Thoracic aorta (tissue), 2 donors: Measurements from ENCODE around the gene IQCE. TPM values are rescaled to one million over a fixed set of nuclear protein-coding genes. Genes with fewer than 3 reads are reported as not detected.
"Not testable (repeated sequence)": the region's sequence is repeated elsewhere in the genome, so short reads cannot be mapped to it uniquely, and the experiment has no call there.

Experiments
- ATAC-seq: fragments of 150-250 bp; one replicate; pipeline ENCODE4 v1.8.0; 2017; ENCODE audit warnings: low read depth; ENCODE audit not compliant: insufficient number of reproducible peaks, low FRiP score
- DNase-seq: peaks from one replicate; pipeline ENCODE4 v3.0.0-alpha.2; 2020; ENCODE audit warnings: low spot score
- H3K27ac ChIP-seq, 2 donors: fragments of 200-600 bp; sonication (generic); 1 replicate in 1 of 2; 2 replicates in 1 of 2; pipeline ENCODE4 v1.5.1; 2016; ENCODE audit warnings: mild to moderate bottlenecking in 2 of 2, moderate library complexity in 2 of 2
- H3K27me3 ChIP-seq: fragments of 200-600 bp; sonication (generic); replicated peaks from 2 replicates; pipeline ENCODE4 v1.6.0; 2016; ENCODE audit warnings: mild to moderate bottlenecking; ENCODE audit not compliant: insufficient read depth
- H3K36me3 ChIP-seq: fragments of 200-600 bp; sonication (generic); one replicate; pipeline ENCODE4 v1.5.1; 2016
- H3K4me1 ChIP-seq, 2 donors: fragments of 200-600 bp; sonication (generic); 1 replicate in 1 of 2; 2 replicates in 1 of 2; pipeline versions ENCODE4 v1.5.1 to v1.6.0; 2016; ENCODE audit warnings: low read depth in 2 of 2, mild to moderate bottlenecking in 1 of 2; ENCODE audit not compliant: control insufficient read depth in 1 of 2
- H3K4me3 ChIP-seq: fragments of 200-600 bp; sonication (generic); 2 replicates; pipeline ENCODE4 v1.5.1; 2016; ENCODE audit warnings: mild to moderate bottlenecking
- H3K9me3 ChIP-seq: fragments of 200-600 bp; sonication (generic); 2 replicates; pipeline ENCODE4 v1.5.1; 2016
- total RNA-seq, 2 donors: library from RNA; depleted of rRNA; stranded (reverse); fragments of >200 nt; gene quantifications; one replicate each; pipeline versions ENCODE4 v1.1.0 to v1.2.3, GENCODE V29; 2016
- TF ChIP-seq, protein P1 (sequence below): fragments of 200-600 bp; sonication (generic); IDR thresholded peaks from one replicate; pipeline ENCODE4 v1.5.1; 2019; ENCODE audit warnings: antibody characterized with exemption

The IQCE gene
- total RNA-seq, 2 donors from 2014 or later, result 10.6 to 40.1 TPM

DNA sequence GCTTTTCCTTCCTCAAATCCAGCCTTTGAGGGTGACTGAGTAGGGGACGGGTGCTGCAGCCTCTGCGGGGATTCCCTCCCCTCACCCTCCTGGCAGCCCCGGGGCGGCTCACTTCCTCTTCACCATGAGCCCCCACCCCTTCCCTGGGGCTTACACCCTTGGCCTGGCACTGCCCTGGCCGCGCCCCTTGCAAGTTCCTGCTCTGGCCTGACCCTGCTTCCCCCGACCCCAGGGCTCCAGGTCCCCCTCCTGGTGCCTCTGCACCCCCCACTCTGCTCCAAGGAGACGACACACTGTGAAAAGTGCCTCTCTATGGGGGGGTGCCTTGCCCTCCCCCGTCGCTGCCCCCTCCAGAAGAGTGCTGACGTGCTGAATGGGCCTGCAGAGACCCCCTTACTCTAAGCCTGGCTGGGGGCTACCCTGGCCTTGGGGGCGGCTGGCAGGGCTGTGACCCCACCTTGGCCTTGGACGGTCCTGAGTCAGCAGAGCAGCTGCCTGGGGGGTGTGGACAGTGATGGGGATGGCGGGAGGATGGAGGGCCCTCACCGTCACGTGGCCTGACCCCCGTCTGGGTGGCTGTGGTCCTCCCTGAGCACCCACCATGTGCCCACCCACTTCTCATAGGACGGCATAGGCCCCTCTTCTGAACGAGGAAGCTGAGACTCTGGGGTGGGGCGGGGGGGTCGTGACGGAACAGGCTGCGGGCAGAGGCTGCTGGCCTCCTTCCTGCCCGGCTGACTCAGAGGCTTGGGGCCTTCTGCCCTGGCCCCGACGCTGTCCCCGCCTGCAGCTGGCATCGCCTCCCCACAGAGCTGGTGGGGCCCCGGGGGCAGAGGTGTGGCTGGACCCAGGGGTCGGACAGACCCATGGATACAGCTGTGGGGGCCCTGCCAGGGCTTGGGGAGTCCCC is 29.4 kb upstream of the IQCE start:
- H3K36me3 ChIP-seq, result no peaks in the 10 kb centered on the region
- H3K9me3 ChIP-seq, result no peaks in the 10 kb centered on the region
- ATAC-seq, result no peak
- DNase-seq, result no peak
- no peaks in the 10 kb centered on the region for H3K27me3 ChIP-seq
- TF ChIP-seq, protein P1, sequence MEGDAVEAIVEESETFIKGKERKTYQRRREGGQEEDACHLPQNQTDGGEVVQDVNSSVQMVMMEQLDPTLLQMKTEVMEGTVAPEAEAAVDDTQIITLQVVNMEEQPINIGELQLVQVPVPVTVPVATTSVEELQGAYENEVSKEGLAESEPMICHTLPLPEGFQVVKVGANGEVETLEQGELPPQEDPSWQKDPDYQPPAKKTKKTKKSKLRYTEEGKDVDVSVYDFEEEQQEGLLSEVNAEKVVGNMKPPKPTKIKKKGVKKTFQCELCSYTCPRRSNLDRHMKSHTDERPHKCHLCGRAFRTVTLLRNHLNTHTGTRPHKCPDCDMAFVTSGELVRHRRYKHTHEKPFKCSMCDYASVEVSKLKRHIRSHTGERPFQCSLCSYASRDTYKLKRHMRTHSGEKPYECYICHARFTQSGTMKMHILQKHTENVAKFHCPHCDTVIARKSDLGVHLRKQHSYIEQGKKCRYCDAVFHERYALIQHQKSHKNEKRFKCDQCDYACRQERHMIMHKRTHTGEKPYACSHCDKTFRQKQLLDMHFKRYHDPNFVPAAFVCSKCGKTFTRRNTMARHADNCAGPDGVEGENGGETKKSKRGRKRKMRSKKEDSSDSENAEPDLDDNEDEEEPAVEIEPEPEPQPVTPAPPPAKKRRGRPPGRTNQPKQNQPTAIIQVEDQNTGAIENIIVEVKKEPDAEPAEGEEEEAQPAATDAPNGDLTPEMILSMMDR, result no peak
- no peak overlapping the region for H3K4me3 ChIP-seq
- peak overlapping the region; percentile 34 to 66 for H3K27ac ChIP-seq
- peaks cover 6 to 19% of the 10 kb centered on the region in 2 donors for H3K4me1 ChIP-seq

GRCh38 chr7:2530071-2530987 is 28.4 kb upstream of the IQCE start:
- H3K27ac ChIP-seq, result peak overlapping the region in 1 of 2 donors; percentile 46
- no peaks in the 10 kb centered on the region for H3K27me3 ChIP-seq

DNA sequence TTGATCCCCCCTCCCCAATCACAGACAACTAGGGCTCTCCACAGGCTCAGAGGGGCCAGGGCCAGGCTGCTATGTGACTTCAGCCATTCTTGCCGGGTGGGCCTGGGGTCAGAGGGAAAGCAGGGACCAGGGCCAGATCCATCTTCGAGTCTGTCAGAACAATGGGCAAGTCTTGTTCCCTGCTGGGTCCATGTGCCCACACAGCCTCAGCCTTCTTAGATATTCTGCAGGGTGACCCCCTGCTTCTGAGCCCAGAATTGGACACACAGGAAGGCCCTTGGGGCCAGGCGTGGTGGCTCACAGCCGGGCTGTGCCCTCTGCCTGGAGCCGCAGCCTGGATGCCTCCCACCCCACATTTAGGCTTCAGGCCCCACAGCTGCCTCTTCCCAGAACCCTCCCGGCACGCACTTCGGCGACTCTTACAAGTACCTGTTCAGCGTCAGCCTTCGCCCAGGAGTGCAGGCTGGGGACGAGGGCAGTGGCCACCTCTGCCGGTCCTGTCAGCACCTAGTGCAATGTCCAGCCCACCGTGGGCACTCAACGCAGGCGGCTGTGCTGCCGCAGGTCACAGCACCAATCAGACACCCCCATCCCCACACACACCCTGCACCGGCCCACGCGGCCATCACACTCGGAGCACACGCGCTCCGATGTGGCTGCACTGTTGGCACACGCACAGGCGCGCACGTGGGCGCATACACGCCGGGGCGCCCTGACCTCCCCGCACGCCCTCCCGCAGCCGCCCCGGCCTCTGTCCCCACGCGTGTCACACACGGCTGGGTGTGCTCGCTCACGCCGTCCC is 27.6 kb upstream of the IQCE start:
- not testable (repeated sequence) for ATAC-seq, H3K27me3 ChIP-seq, H3K27ac ChIP-seq, H3K36me3 ChIP-seq, H3K4me3 ChIP-seq, DNase-seq, H3K9me3 ChIP-seq
- peaks cover 6 to 19% of the 10 kb centered on the region in 2 donors for H3K4me1 ChIP-seq

More at GRCh38 chr7:2530071-2530987, 28.4 kb upstream of the IQCE start:
- ATAC-seq (no peak), DNase-seq (no peak)
- TF ChIP-seq, protein P1, result no peak
- no peaks in the 10 kb centered on the region for H3K9me3 ChIP-seq
- H3K4me3 ChIP-seq, result no peak overlapping the region
- no peaks in the 10 kb centered on the region for H3K36me3 ChIP-seq
- H3K4me1 ChIP-seq, result peaks cover 6 to 19% of the 10 kb centered on the region in 2 donors

GRCh38 chr7:2531796-2532110 is 27.0 kb upstream of the IQCE start:
- H3K27me3 ChIP-seq, H3K4me3 ChIP-seq, ATAC-seq, H3K9me3 ChIP-seq, H3K27ac ChIP-seq, H3K36me3 ChIP-seq, DNase-seq: not testable (repeated sequence)
- peaks cover 6 to 19% of the 10 kb centered on the region in 2 donors for H3K4me1 ChIP-seq

GRCh38 chr7:2532199-2532772 is 26.5 kb upstream of the IQCE start:
- H3K4me1 ChIP-seq, result peaks cover 4 to 16% of the 10 kb centered on the region in 2 donors
- not testable (repeated sequence) for DNase-seq, H3K27me3 ChIP-seq, H3K27ac ChIP-seq, H3K4me3 ChIP-seq, ATAC-seq, H3K36me3 ChIP-seq, H3K9me3 ChIP-seq

GRCh38 chr7:2532816-2533215 is 26.0 kb upstream of the IQCE start:
- not testable (repeated sequence) for H3K9me3 ChIP-seq, ATAC-seq, H3K4me3 ChIP-seq, DNase-seq, H3K27ac ChIP-seq, H3K27me3 ChIP-seq, H3K36me3 ChIP-seq
- peaks cover 0 to 12% of the 10 kb centered on the region in 2 donors for H3K4me1 ChIP-seq

DNA sequence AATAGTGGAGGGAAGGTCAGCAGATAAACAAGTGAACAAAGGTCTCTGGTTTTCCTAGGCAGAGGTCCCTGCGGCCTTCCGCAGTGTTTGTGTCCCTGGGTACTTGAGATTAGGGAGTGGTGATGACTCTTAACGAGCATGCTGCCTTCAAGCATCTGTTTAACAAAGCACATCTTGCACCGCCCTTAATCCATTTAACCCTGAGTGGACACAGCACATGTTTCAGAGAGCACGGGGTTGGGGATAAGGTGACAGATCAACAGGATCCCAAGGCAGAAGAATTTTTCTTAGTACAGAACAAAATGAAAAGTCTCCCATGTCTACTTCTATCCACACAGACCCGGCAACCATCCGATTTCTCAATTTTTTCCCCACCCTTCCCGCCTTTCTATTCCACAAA is 25.2 kb upstream of the IQCE start:
- H3K4me3 ChIP-seq, H3K27me3 ChIP-seq, H3K36me3 ChIP-seq, DNase-seq, H3K9me3 ChIP-seq, ATAC-seq, H3K27ac ChIP-seq: not testable (repeated sequence)
- peaks cover 0 to 12% of the 10 kb centered on the region in 2 donors for H3K4me1 ChIP-seq

DNA sequence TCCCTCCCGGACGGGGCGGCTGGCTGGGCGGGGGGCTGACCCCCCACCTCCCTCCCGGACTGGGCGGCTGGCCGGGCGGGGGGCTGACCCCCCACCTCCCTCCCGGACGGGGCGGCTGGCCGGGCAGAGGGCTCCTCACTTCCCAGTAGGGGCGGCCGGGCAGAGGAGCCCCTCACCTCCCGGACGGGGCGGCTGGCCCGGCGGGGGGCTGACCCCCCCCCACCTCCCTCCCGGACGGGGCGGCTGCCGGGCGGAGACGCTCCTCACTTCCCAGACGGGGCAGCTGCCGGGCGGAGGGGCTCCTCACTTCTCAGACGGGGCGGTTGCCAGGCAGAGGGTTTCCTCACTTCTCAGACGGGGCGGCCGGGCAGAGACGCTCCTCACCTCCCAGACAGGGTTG is 24.6 kb upstream of the IQCE start:
- H3K36me3 ChIP-seq, DNase-seq, H3K9me3 ChIP-seq, H3K4me3 ChIP-seq, ATAC-seq, H3K27me3 ChIP-seq, H3K27ac ChIP-seq: not testable (repeated sequence)
- peaks cover 0 to 12% of the 10 kb centered on the region in 2 donors for H3K4me1 ChIP-seq

DNA sequence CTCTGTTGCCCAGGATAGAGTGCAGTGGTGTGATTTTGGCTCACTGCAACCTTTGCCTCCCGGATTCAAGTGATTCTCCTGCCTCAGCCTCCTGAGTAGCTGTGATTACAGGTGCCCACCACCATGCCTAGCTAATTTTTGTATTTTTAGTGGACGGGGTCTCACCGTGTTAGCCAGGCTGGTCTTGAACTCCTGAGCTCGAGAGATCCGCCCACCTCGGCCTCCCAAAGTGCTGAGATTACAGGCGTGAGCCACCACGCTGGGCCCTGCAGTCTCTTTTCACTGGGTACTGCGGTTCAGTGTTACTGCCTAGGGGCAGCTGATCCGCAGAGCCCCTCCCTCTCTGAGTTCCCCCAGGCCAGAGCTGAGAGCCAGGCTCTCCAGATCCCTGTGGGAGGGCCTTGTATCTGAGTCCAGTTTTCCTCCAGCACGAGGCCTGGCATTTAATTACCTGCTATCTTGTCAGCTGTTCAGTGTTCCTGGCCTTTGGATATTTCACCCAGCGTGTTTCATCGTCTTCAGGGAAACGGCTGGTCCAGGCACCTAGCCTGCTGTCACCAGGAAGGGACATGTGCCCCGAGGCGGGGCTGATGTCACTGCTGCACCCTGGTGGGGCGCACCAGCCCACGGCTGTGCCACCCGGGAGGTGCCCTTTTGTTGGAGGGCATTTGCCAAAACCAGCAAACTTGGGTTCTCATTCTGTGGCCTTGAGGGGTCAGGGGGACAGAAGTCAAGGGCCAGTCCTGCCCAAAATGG is 22.7 kb upstream of the IQCE start:
- H3K36me3 ChIP-seq, ATAC-seq, H3K27me3 ChIP-seq: not testable (repeated sequence)

More for the DNA sequence above, 22.7 kb upstream of the IQCE start:
- not testable (repeated sequence) for H3K4me1 ChIP-seq, H3K4me3 ChIP-seq, H3K9me3 ChIP-seq, H3K27ac ChIP-seq, DNase-seq
